Measurements from ENCODE around the gene NOXA1.

GRCh38 chr9:137430723-137431415 lies 7.7 kb downstream of the NOXA1 start:
- no peak for TF ChIP-seq RAD21 (IDR thresholded peaks at IDR 0.05 in 1 of 2, conservative IDR thresholded peaks at IDR 0.05 in 1 of 2; ENCODE audit: low read depth in 2 of 2, low read length in 2 of 2)
- no peak for TF ChIP-seq CREB1 (IDR thresholded peaks at IDR 0.05)
- TF ChIP-seq EGR1 (IDR thresholded peaks at IDR 0.05; ENCODE audit: borderline replicate concordance, low read depth, low read length): no peak
- TF ChIP-seq EZH2 (IDR thresholded peaks at IDR 0.05; ENCODE audit: low read depth, low read length, severe bottlenecking): no peak
